K562 (cell line): ENCODE data around the gene GPC1. TPM values are rescaled to one million over a fixed set of nuclear protein-coding genes. Genes with fewer than 3 reads are reported as not detected.

ENCODE experiments used
- ATAC-seq: fragments of 200-7000 bp; cut with Tn5 transposase; 3 replicates; pipeline ENCODE4 v1.9.1; 2020; ENCODE audit warnings: moderate library complexity
- BruUV-seq: library from RNA; stranded (reverse); fragments of 400-500 nt; replicated peaks from 2 replicates; lab custom pipeline; 2021; lab: Mats Ljungman, UMichigan
- CTCF ChIA-PET: fragments of 300-600 bp; formaldehyde crosslinking; extraction: SDS; loops from one replicate; lab custom pipeline; 2021; ENCODE audit warnings: low intra/inter-chr PET ratio; lab: Yijun Ruan, JAX
- POLR2A ChIA-PET: fragments of 300-600, 350-650 bp; sonication (Branson Sonifier 250); formaldehyde crosslinking; extraction: SDS; loops from one replicate; lab custom pipeline; 2021; ENCODE audit warnings: antibody characterized with exemption, inconsistent platforms; lab: Yijun Ruan, JAX
- DNase-seq, 4 experiments: peaks; one replicate each; pipeline versions ENCODE4 v3.0.0 to v3.0.0-alpha.2; 2011 to 2018; ENCODE audit warnings: low spot score in 3 of 4, mixed read lengths in 3 of 4; ENCODE audit errors: extremely low read depth in 1 of 4
- FAIRE-seq: peaks from 2 replicates; lab custom pipeline; 2011; peaks lifted over from hg19 to GRCh38; lab: Jason Lieb, UNC
- H2AFZ ChIP-seq: 2 replicates; pipeline ENCODE4 v1.6.0; 2011; ENCODE audit warnings: low read depth, low read length, control low read depth, inconsistent platforms
- H3K27ac ChIP-seq: fragments of 200-600 bp; 3 replicates; pipeline ENCODE4 v1.8.0; 2011; ENCODE audit warnings: low read depth, mild to moderate bottlenecking, control low read depth, inconsistent platforms, low read length, moderate library complexity, mixed read lengths; ENCODE audit errors: extremely low read depth
- H3K27me3 ChIP-seq, 2 experiments: fragments of 300-600 bp in 1 of 2; 2 replicates in 1 of 2; 3 replicates in 1 of 2; pipeline versions ENCODE4 v1.6.0 to v1.8.0; 2011; ENCODE audit warnings: inconsistent platforms in 2 of 2, low read length in 2 of 2, mild to moderate bottlenecking in 1 of 2, mixed read lengths in 1 of 2, moderate library complexity in 1 of 2; ENCODE audit not compliant: control insufficient read depth in 2 of 2, insufficient read depth in 2 of 2
- H3K36me3 ChIP-seq: fragments of 300-600 bp; 3 replicates; pipeline ENCODE4 v1.8.0; 2011; ENCODE audit warnings: mild to moderate bottlenecking, low read length, inconsistent platforms; ENCODE audit not compliant: control insufficient read depth, insufficient read depth
- H3K4me1 ChIP-seq, 2 experiments: fragments of 200-600 bp in 1 of 2; replicated peaks in 1 of 2; 2 replicates in 1 of 2; 3 replicates in 1 of 2; pipeline versions ENCODE4 v1.5.1 to v1.8.0; 2011; ENCODE audit warnings: inconsistent platforms in 2 of 2, low read length in 2 of 2, mild to moderate bottlenecking in 1 of 2, mixed read lengths in 1 of 2, moderate library complexity in 1 of 2; ENCODE audit not compliant: control insufficient read depth in 2 of 2, insufficient read depth in 2 of 2
- H3K4me2 ChIP-seq: 2 replicates; pipeline ENCODE4 v1.6.1; 2011; ENCODE audit warnings: low read length, control low read depth, inconsistent platforms, mixed read lengths; ENCODE audit not compliant: insufficient read depth
- H3K4me3 ChIP-seq: fragments of 200-600 bp; sonication (generic), shearing (Covaris generic); 2 replicates; pipeline ENCODE4 v1.5.1; 2016; ENCODE audit warnings: control low read depth, inconsistent platforms
- H3K79me2 ChIP-seq: fragments of 200-600 bp; 3 replicates; pipeline ENCODE4 v1.8.0; 2011; ENCODE audit warnings: low read length, inconsistent platforms; ENCODE audit not compliant: control insufficient read depth, insufficient read depth
- H3K9ac ChIP-seq, 2 experiments: 2 replicates each; pipeline versions ENCODE4 v1.6.0 to v1.6.1; 2011; ENCODE audit warnings: low read depth in 2 of 2, low read length in 2 of 2, control low read depth in 1 of 2, inconsistent platforms in 1 of 2, mild to moderate bottlenecking in 1 of 2, mixed read lengths in 1 of 2; ENCODE audit not compliant: insufficient read depth in 1 of 2
- H3K9me1 ChIP-seq: one replicate; pipeline ENCODE4 v1.6.0; 2011; ENCODE audit warnings: inconsistent platforms, mild to moderate bottlenecking, low read length, moderate library complexity; ENCODE audit not compliant: control insufficient read depth, insufficient read depth
- H3K9me3 ChIP-seq: replicated peaks from 2 replicates; pipeline ENCODE4 v1.5.1; 2011; ENCODE audit warnings: low read depth, low read length, inconsistent platforms; ENCODE audit not compliant: control insufficient read depth, insufficient read depth
- H4K20me1 ChIP-seq: replicated peaks from 2 replicates; pipeline ENCODE4 v1.6.1; 2011; ENCODE audit warnings: low read length, inconsistent platforms, mixed read lengths; ENCODE audit not compliant: control insufficient read depth, insufficient read depth
- ATF1 ChIP-seq, 2 experiments: fragments of 450-650 bp in 1 of 2; IDR thresholded peaks; 2 replicates each; pipeline ENCODE4 v1.6.1; 2016; ENCODE audit warnings: missing compliant biosample characterization in 1 of 2, missing genetic modification characterization in 1 of 2
- ATF7 ChIP-seq: fragments of 450-650 bp; IDR thresholded peaks from 2 replicates; pipeline ENCODE4 v1.7.1; 2014; ENCODE audit warnings: mild to moderate bottlenecking, moderate library complexity
- BCL6 ChIP-seq: fragments of 250-450 bp; sonication (Bioruptor Pico); IDR thresholded peaks from 2 replicates; pipeline ENCODE4 v1.4.0; 2020
- HNRNPL ChIP-seq: fragments of 200-400 bp; formaldehyde crosslinking; IDR thresholded peaks from 2 replicates; pipeline ENCODE4 v1.6.1; 2017; ENCODE audit warnings: low read depth, mild to moderate bottlenecking, low read length
- JUND ChIP-seq, 2 experiments: IDR thresholded peaks; 2 replicates in 1 of 2; 3 replicates in 1 of 2; pipeline ENCODE4 v1.6.1; 2011; ENCODE audit warnings: borderline replicate concordance in 2 of 2, low read depth in 2 of 2, low read length in 2 of 2, improper control_type of control experiment in 1 of 2, missing biosample characterization in 1 of 2, missing genetic modification characterization in 1 of 2, missing genetic modification reagents in 1 of 2
- MEIS2 ChIP-seq: fragments of 450-650 bp; IDR thresholded peaks from 2 replicates; pipeline ENCODE4 v1.6.1; 2014; ENCODE audit warnings: mild to moderate bottlenecking; ENCODE audit not compliant: partially characterized antibody
- NCOR1 ChIP-seq: fragments of 450-650 bp; IDR thresholded peaks from 2 replicates; pipeline ENCODE4 v1.6.1; 2016; ENCODE audit warnings: mild to moderate bottlenecking, moderate library complexity
- PHF8 ChIP-seq: fragments of 200-600 bp; sonication (generic); IDR thresholded peaks from 2 replicates; pipeline ENCODE4 v1.6.1; 2012; ENCODE audit warnings: mixed run types, mild to moderate bottlenecking, inconsistent platforms, low read length, moderate library complexity, borderline replicate concordance
- U2AF2 ChIP-seq: fragments of 200-400 bp; formaldehyde crosslinking; optimal IDR thresholded peaks from 2 replicates; pipeline ENCODE3; 2017; ENCODE audit warnings: low read depth, mild to moderate bottlenecking, low read length
- VEZF1 ChIP-seq: fragments of 200-800 bp; sonication (Bioruptor generic); IDR thresholded peaks from 2 replicates; pipeline ENCODE4 v1.6.1; 2017; ENCODE audit warnings: missing genetic modification characterization, missing compliant biosample characterization
- WGBS: fragments of 100-300 bp; shearing (Covaris generic); methylation state at CpG from one replicate; pipeline ENCODE4 v1.1.6; 2016; ENCODE audit warnings: low coverage, mixed read lengths; ENCODE audit not compliant: insufficient coverage; ENCODE audit errors: missing lambda C conversion rate; 5-methylcytosine and 5-hydroxymethylcytosine counted together
- in situ Hi-C: fragments of 300-500 bp; cut with MboI; formaldehyde crosslinking; loops from 4 replicates; pipeline ENCODE4 v1.15.0; 2018; ENCODE audit warnings: inconsistent platforms, mixed read lengths
- intact Hi-C: fragments of 100-400 bp; cut with micrococcal nuclease; formaldehyde crosslinking; loops from 2 replicates; pipeline ENCODE4 v1.14.2; 2022
- polyA plus RNA-seq, 8 experiments: library from polyadenylated mRNA; depleted of rRNA in 4 of 8; stranded (reverse) in 5 of 8; unstranded in 3 of 8; fragments of >200 nt; fragmentation: Nextera tagmentation in 2 of 8; fragmentation: Illumina TruSeq in 1 of 8; extraction: Ambion mirVana in 2 of 8; extraction: Trizol in 1 of 8; gene quantifications; 2 replicates each; pipeline versions ENCODE4 v1.2.1 to v1.2.3, GENCODE V29; 2011 to 2014; ENCODE audit warnings: inconsistent platforms in 1 of 8, missing spikeins in 1 of 8
- total RNA-seq, 7 experiments: library from RNA; depleted of rRNA in 6 of 7; stranded (reverse); fragments of >200 nt in 6 of 7; fragmentation: Illumina TruSeq in 2 of 7; extraction: Trizol in 2 of 7; gene quantifications; 2 replicates each; pipeline versions ENCODE4 v1.2.1 to v1.2.3, GENCODE V29; 2011 to 2021; ENCODE audit warnings: low replicate concordance in 1 of 7
- TF ChIP-seq, protein P1 (sequence below), 3 experiments: IDR thresholded peaks in 2 of 3; conservative IDR thresholded peaks in 1 of 3; 2 replicates each; pipeline ENCODE4 v1.5.1; 2011 to 2012; ENCODE audit warnings: low read length in 3 of 3, mild to moderate bottlenecking in 3 of 3, control low read depth in 2 of 3, improper control_type of control experiment in 1 of 3, inconsistent platforms in 1 of 3, low read depth in 1 of 3, mixed read lengths in 1 of 3, moderate library complexity in 1 of 3; ENCODE audit not compliant: insufficient read depth in 2 of 3
- TF ChIP-seq, protein P2 (sequence below), 2 experiments: fragments of 450-650 bp in 1 of 2; sonication (generic) in 1 of 2; formaldehyde crosslinking in 1 of 2; IDR thresholded peaks in 1 of 2; conservative IDR thresholded peaks in 1 of 2; 2 replicates each; pipeline versions ENCODE4 v1.6.1 to v1.8.1; 2016 to 2023; ENCODE audit warnings: mild to moderate bottlenecking in 2 of 2, moderate library complexity in 2 of 2, inconsistent platforms in 1 of 2, missing genetic modification reagents in 1 of 2

GPC1 gene
- total and polyA plus RNA-seq, 9 of the 15 experiments (the other 6 are each of a cell fraction or from before 2014, with no cell fraction given), result 0.07 to 0.82 (median 0.14) TPM; not detected in 3

GRCh38 chr2:240425697-240426096 lies 9.8 kb upstream of the GPC1 start (continued):
- no peak for TF ChIP-seq VEZF1 (CRISPR knock-in tag)
- no peak for TF ChIP-seq BCL6 (CRISPR knock-in tag)
- no peak for TF ChIP-seq U2AF2
- TF ChIP-seq HNRNPL, result no peak
- no peak for TF ChIP-seq PHF8

- FAIRE-seq (no peak), DNase-seq (peak; percentile 26 to 41 (median 33)), ATAC-seq (peak; percentile 86)
- Histone ChIP-seq H3K9me1 (peaks cover 2% of the 10 kb centered on the region), H3K9me3 (no peaks in the 10 kb centered on the region), H3K27ac (no peak overlapping the region), H4K20me1 (no peaks in the 10 kb centered on the region), H3K4me3 (no peak overlapping the region), H3K4me2 (no peak overlapping the region), H3K79me2 (no peaks in the 10 kb centered on the region), H3K27me3 (peaks cover 0 to 56% of the 10 kb centered on the region in 2 experiments; a peak in 2 of 5 replicates), H2AFZ (no peak overlapping the region), H3K9ac (peak overlapping the region in 1 of 2 experiments; percentile 35; a peak in 1 of 4 replicates), H3K36me3 (no peaks in the 10 kb centered on the region), H3K4me1 (peaks cover 2 to 5% of the 10 kb centered on the region in 2 experiments; a peak in 2 of 5 replicates)
- ChIA-PET CTCF (no interaction called here), POLR2A (no interaction called here)
- WGBS, result 2% methylated on average over 17 of the region's 21 CpGs
- intact Hi-C loops (no loop called here), in situ Hi-C loops (no loop called here)
- BruUV-seq, result no TSS peak
- no peak for TF ChIP-seq NCOR1
- TF ChIP-seq, protein P1, sequence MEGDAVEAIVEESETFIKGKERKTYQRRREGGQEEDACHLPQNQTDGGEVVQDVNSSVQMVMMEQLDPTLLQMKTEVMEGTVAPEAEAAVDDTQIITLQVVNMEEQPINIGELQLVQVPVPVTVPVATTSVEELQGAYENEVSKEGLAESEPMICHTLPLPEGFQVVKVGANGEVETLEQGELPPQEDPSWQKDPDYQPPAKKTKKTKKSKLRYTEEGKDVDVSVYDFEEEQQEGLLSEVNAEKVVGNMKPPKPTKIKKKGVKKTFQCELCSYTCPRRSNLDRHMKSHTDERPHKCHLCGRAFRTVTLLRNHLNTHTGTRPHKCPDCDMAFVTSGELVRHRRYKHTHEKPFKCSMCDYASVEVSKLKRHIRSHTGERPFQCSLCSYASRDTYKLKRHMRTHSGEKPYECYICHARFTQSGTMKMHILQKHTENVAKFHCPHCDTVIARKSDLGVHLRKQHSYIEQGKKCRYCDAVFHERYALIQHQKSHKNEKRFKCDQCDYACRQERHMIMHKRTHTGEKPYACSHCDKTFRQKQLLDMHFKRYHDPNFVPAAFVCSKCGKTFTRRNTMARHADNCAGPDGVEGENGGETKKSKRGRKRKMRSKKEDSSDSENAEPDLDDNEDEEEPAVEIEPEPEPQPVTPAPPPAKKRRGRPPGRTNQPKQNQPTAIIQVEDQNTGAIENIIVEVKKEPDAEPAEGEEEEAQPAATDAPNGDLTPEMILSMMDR (IDR thresholded peaks at IDR 0.05 in 2 of 3, conservative IDR thresholded peaks at IDR 0.05 in 1 of 3; ENCODE audit: insufficient read depth in 2 of 3, low read depth in 1 of 3, low read length in 3 of 3), result no peak
- peak; percentile 92 for TF ChIP-seq MEIS2
- peak; percentile 94 for TF ChIP-seq ATF7
- TF ChIP-seq ATF1 (CRISPR knock-in tag; IDR thresholded peaks at IDR 0.05), result no peak
- TF ChIP-seq ATF1 (tag; IDR thresholded peaks at IDR 0.05), result peak; percentile 30; the same call in 1 of the 2 replicates
- peak; percentile 49; the same call in 1 of the 2 replicates for TF ChIP-seq JUND (IDR thresholded peaks at IDR 0.05; ENCODE audit: borderline replicate concordance, low read depth, low read length)
- TF ChIP-seq JUND (tag; IDR thresholded peaks at IDR 0.05; ENCODE audit: borderline replicate concordance, low read depth, low read length), result peak; percentile 80; the same call in 1 of the 3 replicates
- TF ChIP-seq, protein P2, sequence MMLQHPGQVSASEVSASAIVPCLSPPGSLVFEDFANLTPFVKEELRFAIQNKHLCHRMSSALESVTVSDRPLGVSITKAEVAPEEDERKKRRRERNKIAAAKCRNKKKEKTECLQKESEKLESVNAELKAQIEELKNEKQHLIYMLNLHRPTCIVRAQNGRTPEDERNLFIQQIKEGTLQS (IDR thresholded peaks at IDR 0.05), result peak; percentile 62
- TF ChIP-seq, protein P2 (CRISPR knock-in tag; conservative IDR thresholded peaks at IDR 0.05), result no peak
These were observed 8.4 kb upstream of the GPC1 start for GRCh38 chr2:240426845-240427721.
